ENCODE data around the gene ANLN.
"Not testable (repeated sequence)": the region's sequence is repeated elsewhere in the genome, so short reads cannot be mapped to it uniquely, and the experiment has no call there.

The ANLN gene

GRCh38 chr7:36468370-36469101, 78.9 kb downstream of the ANLN start:
- no peak for DNase-seq (ENCODE audit: low spot score)

DNA sequence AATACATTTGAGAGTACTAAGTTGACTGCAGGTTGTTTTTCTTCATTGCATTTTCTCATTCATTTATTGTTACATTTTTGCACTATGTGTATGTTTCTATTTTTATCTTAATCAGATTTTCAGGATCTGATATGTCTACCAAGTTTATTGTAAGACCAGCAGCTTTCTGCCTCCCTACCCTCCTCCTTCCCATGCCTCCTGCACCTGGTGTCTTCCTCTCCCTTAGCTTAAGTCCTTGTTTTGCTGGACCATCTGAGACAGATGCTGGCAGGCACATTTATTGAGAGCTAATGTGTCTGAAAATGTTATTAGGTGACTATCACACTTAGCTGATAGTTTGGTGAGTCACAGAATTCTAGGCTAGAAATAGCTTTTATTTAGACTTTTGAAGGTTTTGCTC, 79.6 kb downstream of the ANLN start:
- DNase-seq (ENCODE audit: low spot score) = no peak

DNA sequence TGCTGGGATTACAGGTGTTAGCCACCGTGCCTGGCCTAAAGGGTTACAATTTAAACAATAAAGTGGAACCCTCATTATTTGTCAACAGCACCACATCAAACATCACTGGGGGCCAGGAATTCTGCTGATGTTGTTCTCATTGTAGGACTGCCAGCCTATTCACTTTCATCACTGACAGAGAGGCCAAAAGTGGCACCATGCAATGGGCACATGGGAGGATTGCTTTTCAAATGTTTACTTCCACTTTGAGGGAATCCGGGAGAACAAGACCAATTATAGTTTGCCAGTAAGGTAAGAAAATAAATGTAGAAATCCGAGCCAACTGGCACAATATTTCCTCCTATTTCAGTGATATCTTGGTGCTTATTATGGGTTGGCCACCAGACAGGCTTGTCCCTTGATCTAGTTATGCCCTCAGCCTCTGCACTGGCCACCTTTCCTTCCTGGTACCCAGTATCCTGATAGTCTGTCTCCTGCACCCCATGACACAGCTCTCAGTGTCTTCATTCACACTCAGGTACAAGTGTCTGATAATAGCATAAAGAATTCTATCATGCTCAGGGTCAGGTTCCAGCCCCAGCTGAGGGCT, 82.6 kb downstream of the ANLN start:
- no peak for DNase-seq (ENCODE audit: low spot score)

DNA sequence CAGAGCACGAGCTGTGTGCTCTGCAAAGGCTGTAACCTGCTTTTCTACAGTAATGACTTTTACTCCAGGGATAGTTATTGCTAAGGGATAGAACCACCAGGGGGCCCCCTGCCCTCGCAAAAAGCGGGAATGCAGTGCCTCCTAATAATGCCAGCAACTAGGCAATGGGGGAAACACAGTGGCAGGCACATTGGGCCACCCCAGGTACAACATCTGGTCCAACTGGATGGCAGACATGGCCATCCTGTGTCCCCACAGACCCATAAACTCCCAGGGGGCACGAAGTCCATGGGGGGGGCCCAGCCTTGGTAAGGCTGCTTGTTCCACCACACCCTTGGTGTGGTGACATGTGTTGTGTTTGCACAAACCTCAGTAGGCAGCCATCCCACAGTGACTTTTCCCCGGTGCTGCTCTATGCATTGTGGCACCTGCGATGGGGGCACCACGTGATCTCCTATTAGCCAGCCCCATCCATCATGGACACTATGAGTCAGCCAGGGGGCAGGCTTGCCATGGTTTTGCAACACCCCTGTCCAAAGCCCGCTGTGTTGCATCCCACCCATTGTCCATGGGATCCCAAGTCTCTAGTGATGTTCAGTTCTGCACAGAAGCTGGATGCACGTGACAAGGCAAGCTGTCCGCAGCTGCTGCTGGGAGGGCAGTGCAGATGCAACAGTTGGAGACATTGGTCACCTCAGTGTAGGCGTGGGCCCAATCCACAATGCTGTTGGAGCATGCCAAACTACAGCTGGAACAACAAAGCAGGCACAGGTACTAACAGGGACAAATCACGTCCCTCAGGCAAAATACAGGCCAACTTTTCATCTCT, 84.0 kb downstream of the ANLN start:
- peak; percentile 41 for DNase-seq (ENCODE audit: low spot score)

DNA sequence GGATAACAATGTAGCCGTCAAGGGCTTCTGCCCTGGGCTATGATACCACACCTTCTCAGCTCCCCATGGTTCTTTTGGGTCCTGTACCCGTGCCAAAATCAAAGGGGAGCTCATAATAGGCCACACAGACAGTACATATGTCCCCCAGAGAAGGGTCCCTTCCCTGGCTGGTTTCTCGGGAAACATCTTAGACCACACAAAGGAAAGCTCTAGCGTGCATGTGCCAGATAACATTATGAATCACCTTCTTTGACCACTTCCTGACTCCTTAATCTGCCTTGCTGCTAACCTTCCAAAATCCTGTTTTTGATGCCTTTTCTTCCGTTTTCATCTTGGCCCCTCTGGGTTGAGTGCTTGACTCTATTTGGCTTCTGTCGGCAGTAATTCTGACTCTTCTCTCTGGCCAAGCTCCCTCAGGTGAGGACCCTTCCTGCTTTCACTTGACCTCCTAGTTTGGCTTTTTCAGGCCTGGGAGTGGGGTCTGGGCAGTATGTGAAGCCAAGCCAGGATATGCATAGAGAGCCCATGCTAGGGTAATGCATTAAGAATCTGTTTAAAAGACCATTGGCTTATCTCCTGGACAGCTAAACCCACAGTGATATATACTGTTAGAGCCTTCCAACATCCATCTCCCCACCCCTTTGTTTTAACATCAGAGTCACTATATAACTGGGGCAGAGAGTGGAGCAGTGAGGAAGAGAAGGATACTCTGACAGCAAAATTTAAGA, 84.8 kb downstream of the ANLN start:
- no peak for DNase-seq (ENCODE audit: low spot score)

DNA sequence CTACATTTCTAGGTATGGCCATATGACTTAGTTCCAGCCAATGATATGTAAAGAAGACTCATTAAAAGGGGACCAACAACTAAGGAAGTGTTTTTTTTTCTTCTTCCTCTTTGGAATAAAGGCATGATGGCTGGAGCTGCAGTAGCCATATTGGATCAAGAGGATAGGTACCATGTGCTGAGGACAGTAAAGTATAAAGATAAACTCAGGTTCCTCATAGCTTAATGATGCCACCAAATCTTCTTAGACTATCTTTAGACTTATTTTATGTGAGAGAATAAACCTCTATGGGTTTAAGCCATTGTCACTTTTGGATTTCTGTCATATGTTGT, 85.3 kb downstream of the ANLN start:
- no peak for DNase-seq (ENCODE audit: low spot score)

DNA sequence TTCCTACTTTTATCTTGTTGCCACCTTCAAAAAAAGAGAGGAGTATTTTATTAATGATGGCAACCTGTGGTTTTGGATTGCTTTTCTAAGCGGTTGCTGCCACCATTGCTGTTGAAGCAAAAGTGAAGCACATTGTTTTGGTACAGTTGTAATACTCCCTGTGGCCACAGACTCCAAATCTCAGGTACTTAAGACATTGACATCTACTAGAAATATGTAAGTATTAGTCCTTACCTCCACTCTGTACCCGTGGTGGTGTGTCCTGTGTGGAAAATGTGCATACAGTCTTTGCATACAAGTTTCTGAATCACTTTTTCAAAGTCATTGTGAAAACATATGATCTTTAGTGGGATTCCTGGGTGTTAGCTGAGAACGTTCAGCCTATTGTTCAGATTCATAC, 85.7 kb downstream of the ANLN start:
- DNase-seq (ENCODE audit: low spot score) = no peak

GRCh38 chr7:36478745-36479144, 89.1 kb downstream of the ANLN start:
- no peak for DNase-seq (ENCODE audit: low spot score)

DNA sequence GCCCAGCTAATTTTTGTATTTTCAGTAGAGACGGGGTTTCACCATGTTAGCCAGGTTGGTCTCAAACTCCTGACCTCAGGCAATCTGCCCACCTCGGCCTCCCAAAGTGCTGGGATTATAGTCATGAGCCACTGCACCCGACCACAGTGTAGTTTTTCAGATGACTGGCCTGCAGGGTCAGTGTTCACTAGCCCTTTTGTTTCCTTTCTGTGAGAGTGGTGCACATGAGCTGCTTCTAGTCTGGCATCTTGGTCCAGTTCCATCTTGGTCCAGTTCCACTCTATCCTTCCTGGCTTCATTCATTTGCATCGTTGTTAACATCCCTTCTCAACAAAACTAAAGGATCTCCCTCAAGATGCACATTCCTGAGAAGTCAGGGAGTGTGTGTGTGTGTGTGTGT, 94.2 kb downstream of the ANLN start:
- DNase-seq (ENCODE audit: low spot score) = peak; percentile 42

GRCh38 chr7:36484265-36484664, 94.6 kb downstream of the ANLN start:
- no peak for DNase-seq (ENCODE audit: low spot score)

- no peak for DNase-seq (ENCODE audit: low spot score)
These were observed 96.7 kb downstream of the ANLN start for GRCh38 chr7:36486336-36486735.

DNA sequence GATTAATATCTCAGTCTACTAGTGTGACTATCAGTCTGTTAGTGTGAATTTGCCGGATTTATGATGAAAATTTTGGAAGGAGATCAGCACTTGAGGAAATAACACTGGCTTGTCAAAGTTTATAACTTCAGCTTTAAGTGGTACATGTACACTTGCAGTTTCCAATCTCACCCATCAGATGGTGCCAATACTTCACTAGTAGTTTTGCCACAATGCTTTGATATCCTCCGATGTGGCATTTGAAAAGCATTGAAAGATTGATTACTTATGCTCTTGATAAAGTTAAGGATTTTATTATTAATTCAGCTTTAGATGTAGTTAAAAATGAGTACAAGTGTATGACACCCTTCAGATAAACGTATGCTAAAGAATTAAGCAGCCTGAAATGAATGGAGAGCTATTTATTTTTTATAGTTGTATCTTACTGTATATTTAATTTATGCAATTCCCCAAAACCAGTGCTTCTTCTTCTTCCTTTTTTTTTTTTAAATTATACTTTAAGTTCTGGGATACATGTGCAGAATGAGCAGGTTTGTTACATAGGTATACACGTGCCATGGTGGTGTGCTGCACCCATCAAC, 98.2 kb downstream of the ANLN start:
- DNase-seq (ENCODE audit: low spot score) = peak; percentile 71

DNA sequence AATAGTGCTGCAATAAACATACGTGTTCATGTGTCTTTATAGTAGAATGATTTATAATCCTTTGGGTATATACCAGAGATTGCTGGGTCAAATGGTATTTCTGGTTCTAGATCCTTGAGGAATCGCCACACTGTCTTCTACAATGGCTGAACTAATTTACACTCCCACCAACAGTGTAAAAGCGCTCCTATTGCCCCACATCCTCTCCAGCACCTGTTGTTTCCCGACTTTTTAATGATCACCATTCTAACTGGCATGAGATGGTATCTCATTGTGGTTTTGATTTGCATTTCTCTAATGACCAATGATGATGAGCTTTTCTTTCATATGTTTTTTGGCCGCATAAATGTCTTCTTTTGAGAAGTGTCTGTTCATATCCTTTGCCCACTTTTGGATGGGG, 99.0 kb downstream of the ANLN start:
- DNase-seq (ENCODE audit: low spot score) = not testable (repeated sequence)

DNA sequence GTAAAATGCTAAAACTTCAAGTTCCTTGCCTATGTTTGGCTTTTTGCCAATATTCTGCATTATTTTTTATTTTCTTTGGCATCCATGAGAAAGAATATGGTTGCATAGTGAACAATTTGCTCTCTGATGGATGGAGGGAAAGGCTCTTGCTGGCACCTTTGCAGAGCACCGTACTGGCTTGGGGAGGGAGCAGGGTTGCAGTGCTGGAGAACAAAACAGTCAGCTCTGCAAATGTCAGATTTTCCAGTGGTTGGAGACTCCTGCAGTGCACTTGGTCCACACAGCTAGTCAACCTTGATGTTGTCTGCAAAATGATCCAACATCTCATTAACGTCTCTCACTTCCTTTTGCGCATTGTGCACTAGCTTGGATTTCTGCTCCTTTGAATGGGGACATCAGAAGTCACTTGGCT, 100.8 kb downstream of the ANLN start:
- DNase-seq (ENCODE audit: low spot score) = no peak

DNA sequence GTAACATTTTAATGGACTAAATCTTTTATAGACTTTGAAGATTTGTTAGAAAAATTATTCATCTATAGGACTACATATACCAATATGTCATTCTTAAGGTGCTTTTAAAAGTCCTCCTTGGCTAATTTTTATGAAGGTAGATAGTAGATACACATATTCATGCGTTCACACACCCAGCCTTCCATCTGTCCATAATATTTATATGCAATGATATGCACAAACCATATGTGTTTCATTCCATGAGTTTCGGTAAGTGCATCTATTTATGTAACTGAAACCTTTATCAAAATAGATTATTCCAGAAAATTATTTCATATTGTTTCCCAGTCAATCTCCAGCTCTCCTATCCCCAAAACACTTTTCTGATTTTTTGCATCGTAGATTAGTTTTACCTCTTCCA, 101.7 kb downstream of the ANLN start:
- DNase-seq (ENCODE audit: low spot score) = no peak

DNA sequence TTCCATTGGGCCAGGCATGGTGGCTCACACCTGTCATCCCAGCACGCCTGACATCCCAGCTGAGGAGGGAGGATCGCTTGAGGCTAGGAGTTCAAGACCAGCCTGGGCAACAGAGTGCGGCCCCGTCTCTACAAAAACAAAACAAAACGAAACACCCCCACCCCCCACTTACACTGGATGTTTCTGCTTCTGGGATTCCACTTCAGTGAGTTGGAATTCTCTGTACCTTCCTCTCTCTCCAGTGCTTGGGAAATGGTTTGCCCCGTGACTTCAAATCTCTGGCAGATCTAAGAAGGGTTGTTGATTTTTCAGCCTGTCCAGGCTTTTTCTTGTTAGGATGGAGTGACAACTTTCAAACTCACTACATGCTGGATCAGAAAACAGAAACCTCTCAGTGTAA, 106.9 kb downstream of the ANLN start:
- DNase-seq (ENCODE audit: low spot score) = peak; percentile 19

DNA sequence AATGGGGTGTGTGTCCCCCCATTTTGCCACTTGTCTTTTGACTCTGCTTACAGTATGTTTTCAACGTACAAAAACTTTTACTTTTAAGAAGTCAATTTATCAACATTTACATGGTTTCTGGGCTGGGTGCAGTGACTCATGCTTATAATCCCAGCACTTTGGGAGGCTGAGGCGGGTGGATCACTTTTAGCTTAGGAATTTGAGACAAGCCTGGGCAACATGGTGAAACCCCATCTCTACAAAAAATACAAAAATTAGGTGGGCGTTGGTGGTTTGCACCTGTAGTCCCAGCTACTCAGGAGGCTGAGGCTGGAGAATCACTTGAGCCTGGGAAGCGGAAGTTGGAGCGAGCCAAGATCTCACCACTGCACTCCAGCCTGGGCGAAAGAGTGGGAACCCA, 107.5 kb downstream of the ANLN start:
- not testable (repeated sequence) for DNase-seq (ENCODE audit: low spot score)

- DNase-seq (ENCODE audit: low spot score) = no peak
These were observed 108.1 kb downstream of the ANLN start for GRCh38 chr7:36497775-36498174.
